Loucy (cell line): ENCODE results near the gene SLC35G3.

Experiments used
- H2AFZ ChIP-seq: fragments of 200-600 bp; sonication (generic); 2 replicates; pipeline ENCODE4 v1.6.0; 2016; ENCODE audit warnings: antibody characterized with exemption, mild to moderate bottlenecking, low read length, moderate library complexity
- H3F3A ChIP-seq: fragments of 200-600 bp; 2 replicates; pipeline ENCODE4 v1.6.0; 2016; ENCODE audit warnings: antibody characterized with exemption, low read depth, mild to moderate bottlenecking
- H3K27me3 ChIP-seq: fragments of 200-600 bp; sonication (generic); 2 replicates; pipeline ENCODE4 v1.6.1; 2014; ENCODE audit warnings: low read length, mild to moderate bottlenecking; ENCODE audit not compliant: insufficient read depth, poor library complexity, severe bottlenecking
- H3K36me3 ChIP-seq: fragments of 200-600 bp; sonication (generic); 2 replicates; pipeline ENCODE4 v1.6.1; 2016; ENCODE audit warnings: low read length; ENCODE audit not compliant: insufficient read depth
- H3K4me1 ChIP-seq: fragments of 200-600 bp; sonication (generic); 2 replicates; pipeline ENCODE4 v1.5.1; 2014; ENCODE audit warnings: low read length, mild to moderate bottlenecking; ENCODE audit not compliant: insufficient read depth, poor library complexity, severe bottlenecking
- H3K4me2 ChIP-seq: fragments of 200-600 bp; sonication (generic); 2 replicates; pipeline ENCODE4 v1.6.0; 2014; ENCODE audit warnings: antibody characterized with exemption, low read length, low read depth, mild to moderate bottlenecking; ENCODE audit not compliant: poor library complexity, severe bottlenecking
- H3K4me3 ChIP-seq: fragments of 200-600 bp; sonication (generic); 2 replicates; pipeline ENCODE4 v1.5.1; 2014; ENCODE audit warnings: low read length, mild to moderate bottlenecking, mixed read lengths; ENCODE audit not compliant: poor library complexity, severe bottlenecking
- H3K79me2 ChIP-seq: fragments of 200-600 bp; sonication (generic); 2 replicates; pipeline ENCODE4 v1.6.1; 2014; ENCODE audit warnings: low read length; ENCODE audit not compliant: insufficient read depth
- H3K9ac ChIP-seq: fragments of 200-600 bp; sonication (generic); 2 replicates; pipeline ENCODE4 v1.6.0; 2014; ENCODE audit warnings: mild to moderate bottlenecking, low read depth, low read length, moderate library complexity; ENCODE audit not compliant: poor library complexity, severe bottlenecking
- H3K9me2 ChIP-seq: fragments of 200-600 bp; sonication (generic); replicated peaks from 2 replicates; pipeline ENCODE4 v1.6.1; 2016; ENCODE audit warnings: low read depth, low read length, mixed read lengths
- H3K9me3 ChIP-seq: fragments of 200-600 bp; sonication (generic); 2 replicates; pipeline ENCODE4 v1.6.1; 2014; ENCODE audit warnings: mild to moderate bottlenecking, antibody characterized with exemption, low read length, low read depth; ENCODE audit not compliant: insufficient read depth
- H4K20me1 ChIP-seq: fragments of 200-600 bp; sonication (generic); 2 replicates; pipeline ENCODE4 v1.6.0; 2014; ENCODE audit warnings: antibody characterized with exemption, low read length, mild to moderate bottlenecking; ENCODE audit not compliant: insufficient read depth, poor library complexity, severe bottlenecking
- EZH2phosphoT487 ChIP-seq: fragments of 200-600 bp; IDR thresholded peaks from 2 replicates; pipeline ENCODE4 v1.6.1; 2018; ENCODE audit warnings: antibody characterized with exemption, mild to moderate bottlenecking, moderate library complexity, borderline replicate concordance
- TF ChIP-seq, protein P1 (sequence below): fragments of 200-600 bp; sonication (generic); conservative IDR thresholded peaks from 2 replicates; pipeline ENCODE4 v1.5.1; 2014; ENCODE audit warnings: mild to moderate bottlenecking, antibody characterized with exemption, low read length

SLC35G3 gene

DNA sequence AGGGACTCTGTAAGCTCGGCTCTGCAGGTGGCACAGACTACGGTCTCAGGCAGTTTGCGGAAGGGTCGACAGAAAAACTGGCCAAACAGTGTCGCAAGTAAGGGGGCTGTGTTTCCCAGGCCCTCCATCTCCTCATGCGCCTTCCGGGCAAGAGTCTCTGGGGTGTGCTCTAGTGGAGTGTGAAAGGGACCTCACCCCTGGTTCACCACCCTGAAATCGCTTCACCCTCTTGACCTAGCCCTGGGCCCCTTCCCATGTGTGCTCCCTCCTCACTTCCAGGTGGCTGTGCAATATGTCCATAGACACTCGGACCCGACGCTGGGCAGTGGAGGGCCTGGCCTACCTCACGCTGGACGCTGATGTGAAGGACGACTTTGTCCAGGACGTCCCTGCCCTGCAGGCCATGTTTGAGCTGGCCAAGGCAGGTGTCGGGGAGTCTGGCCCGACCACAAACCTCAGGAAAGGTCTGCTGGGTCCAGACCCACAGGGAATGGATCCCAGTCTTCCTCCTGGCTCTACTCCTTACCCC is 24.3 kb downstream of the SLC35G3 start:
- H3K79me2 ChIP-seq, result no peaks in the 10 kb centered on the region
- no peak overlapping the region for H3K4me3 ChIP-seq
- no peaks in the 10 kb centered on the region for H4K20me1 ChIP-seq
- no peak for TF ChIP-seq EZH2phosphoT487
- TF ChIP-seq, protein P1, sequence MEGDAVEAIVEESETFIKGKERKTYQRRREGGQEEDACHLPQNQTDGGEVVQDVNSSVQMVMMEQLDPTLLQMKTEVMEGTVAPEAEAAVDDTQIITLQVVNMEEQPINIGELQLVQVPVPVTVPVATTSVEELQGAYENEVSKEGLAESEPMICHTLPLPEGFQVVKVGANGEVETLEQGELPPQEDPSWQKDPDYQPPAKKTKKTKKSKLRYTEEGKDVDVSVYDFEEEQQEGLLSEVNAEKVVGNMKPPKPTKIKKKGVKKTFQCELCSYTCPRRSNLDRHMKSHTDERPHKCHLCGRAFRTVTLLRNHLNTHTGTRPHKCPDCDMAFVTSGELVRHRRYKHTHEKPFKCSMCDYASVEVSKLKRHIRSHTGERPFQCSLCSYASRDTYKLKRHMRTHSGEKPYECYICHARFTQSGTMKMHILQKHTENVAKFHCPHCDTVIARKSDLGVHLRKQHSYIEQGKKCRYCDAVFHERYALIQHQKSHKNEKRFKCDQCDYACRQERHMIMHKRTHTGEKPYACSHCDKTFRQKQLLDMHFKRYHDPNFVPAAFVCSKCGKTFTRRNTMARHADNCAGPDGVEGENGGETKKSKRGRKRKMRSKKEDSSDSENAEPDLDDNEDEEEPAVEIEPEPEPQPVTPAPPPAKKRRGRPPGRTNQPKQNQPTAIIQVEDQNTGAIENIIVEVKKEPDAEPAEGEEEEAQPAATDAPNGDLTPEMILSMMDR, result no peak
- no peaks in the 10 kb centered on the region for H3K9me2 ChIP-seq
- H3K36me3 ChIP-seq, result no peaks in the 10 kb centered on the region
- no peaks in the 10 kb centered on the region for H3K9me3 ChIP-seq
- H3K4me1 ChIP-seq, result no peaks in the 10 kb centered on the region
- H3K9ac ChIP-seq, result no peak overlapping the region
- no peaks in the 10 kb centered on the region for H3F3A ChIP-seq
- no peak overlapping the region for H2AFZ ChIP-seq
- H3K27me3 ChIP-seq, result no peaks in the 10 kb centered on the region
- no peak overlapping the region for H3K4me2 ChIP-seq

DNA sequence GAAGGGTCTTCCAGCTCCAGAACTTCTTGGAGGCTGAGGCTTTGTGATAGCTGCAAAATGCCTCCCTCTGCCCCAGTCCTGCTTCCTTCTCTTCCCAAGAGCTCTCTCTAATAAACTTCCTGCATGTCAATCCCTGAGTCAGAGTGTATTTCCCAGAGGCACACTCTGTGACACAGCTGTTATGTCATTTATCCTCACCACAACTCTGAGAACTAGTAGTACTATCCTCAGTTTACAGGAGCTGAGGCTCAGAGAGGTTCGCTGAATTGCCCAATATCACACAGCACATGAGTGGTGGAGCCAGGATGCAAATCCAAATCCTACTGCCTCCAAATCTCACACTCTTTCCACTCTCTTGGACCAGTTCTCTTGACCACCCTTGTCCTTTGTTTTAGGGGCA is 26.5 kb downstream of the SLC35G3 start:
- no peaks in the 10 kb centered on the region for H3K79me2 ChIP-seq
- no peak overlapping the region for H3K4me2 ChIP-seq
- H3K9ac ChIP-seq, result no peak overlapping the region
- H3K4me3 ChIP-seq, result no peak overlapping the region
- H3K9me3 ChIP-seq, result no peaks in the 10 kb centered on the region
- H3K9me2 ChIP-seq, result no peaks in the 10 kb centered on the region
- no peaks in the 10 kb centered on the region for H3K36me3 ChIP-seq
- H3K4me1 ChIP-seq, result no peaks in the 10 kb centered on the region
- no peaks in the 10 kb centered on the region for H3F3A ChIP-seq
- no peaks in the 10 kb centered on the region for H3K27me3 ChIP-seq
- no peaks in the 10 kb centered on the region for H4K20me1 ChIP-seq
- TF ChIP-seq, protein P1, result no peak
- no peak for TF ChIP-seq EZH2phosphoT487
- H2AFZ ChIP-seq, result no peak overlapping the region

DNA sequence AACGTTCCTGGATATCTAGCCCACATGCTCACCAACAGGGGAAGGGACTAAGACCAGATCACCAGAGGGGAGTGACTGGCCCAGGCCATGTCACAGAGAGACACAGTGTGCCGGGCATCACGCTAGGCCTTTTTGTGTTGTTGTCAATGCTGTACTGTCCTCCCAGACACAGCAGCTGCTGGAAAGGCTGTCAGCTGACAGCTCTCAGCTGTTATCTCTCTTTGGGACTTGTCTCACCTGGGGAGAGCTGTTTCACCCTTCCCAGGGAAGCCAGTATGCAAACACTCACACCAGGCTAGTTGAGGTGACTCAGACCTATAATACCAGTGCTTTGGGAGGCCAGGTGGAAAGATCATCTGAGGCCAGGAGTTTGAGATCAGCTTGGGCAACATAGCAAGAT is 27.1 kb downstream of the SLC35G3 start:
- H4K20me1 ChIP-seq, result no peaks in the 10 kb centered on the region
- H3K4me3 ChIP-seq, result no peak overlapping the region
- H2AFZ ChIP-seq, result no peak overlapping the region
- no peaks in the 10 kb centered on the region for H3K9me2 ChIP-seq
- H3K36me3 ChIP-seq, result no peaks in the 10 kb centered on the region
- H3K79me2 ChIP-seq, result no peaks in the 10 kb centered on the region
- no peaks in the 10 kb centered on the region for H3F3A ChIP-seq
- TF ChIP-seq, protein P1, result no peak
- TF ChIP-seq EZH2phosphoT487, result no peak
- no peak overlapping the region for H3K9ac ChIP-seq
- H3K4me1 ChIP-seq, result peaks cover under 1% of the 10 kb centered on the region
- no peaks in the 10 kb centered on the region for H3K27me3 ChIP-seq
- H3K9me3 ChIP-seq, result no peaks in the 10 kb centered on the region
- no peak overlapping the region for H3K4me2 ChIP-seq
